GM12878 (cell line): ENCODE data around the gene TEDC1. TPM values are rescaled to one million over a fixed set of nuclear protein-coding genes. Genes with fewer than 3 reads are reported as not detected.

Experiments used
- ATAC-seq: fragments of 200-7000 bp; cut with Tn5 transposase; 3 replicates; pipeline ENCODE4 v1.9.1; 2020; ENCODE audit warnings: mild to moderate bottlenecking, moderate library complexity
- BruUV-seq: library from RNA; stranded (reverse); fragments of 400-500 nt; replicated peaks from 2 replicates; lab custom pipeline; 2021; lab: Mats Ljungman, UMichigan
- CTCF ChIA-PET: fragments of 300-600 bp; sonication (Branson Sonifier 250); formaldehyde crosslinking; extraction: SDS; loops from one replicate; lab custom pipeline; 2021; ENCODE audit warnings: inconsistent platforms; lab: Yijun Ruan, JAX
- POLR2A ChIA-PET: fragments of 350-600 bp; formaldehyde crosslinking; extraction: SDS; loops from one replicate; lab custom pipeline; 2021; ENCODE audit warnings: inconsistent platforms; lab: Charles Lee
- RAD21 ChIA-PET: fragments of 300-600 bp; sonication (Branson Sonifier 250); formaldehyde crosslinking; loops from one replicate; lab custom pipeline; 2023; ENCODE audit warnings: antibody characterized with exemption; ENCODE audit not compliant: unreplicated experiment; lab: Charles Lee
- SMC1A ChIA-PET: fragments of 300-600 bp; sonication (Branson Sonifier 250); formaldehyde crosslinking; loops from one replicate; lab custom pipeline; 2023; ENCODE audit not compliant: unreplicated experiment, uncharacterized antibody; lab: Charles Lee
- DNase-seq: peaks from one replicate; pipeline ENCODE4 v3.0.0-alpha.2; 2011; ENCODE audit warnings: low read depth, low spot score
- FAIRE-seq: peaks from 3 replicates; lab custom pipeline; 2011; peaks lifted over from hg19 to GRCh38; lab: Jason Lieb, UNC
- H2AFZ ChIP-seq: 2 replicates; pipeline ENCODE4 v1.6.0; 2011; ENCODE audit warnings: low read depth, low read length, control low read depth; ENCODE audit not compliant: control insufficient read depth
- H3K27ac ChIP-seq: 2 replicates; pipeline ENCODE4 v1.5.1; 2011; ENCODE audit warnings: control low read depth; ENCODE audit not compliant: control insufficient read depth, insufficient read depth
- H3K27me3 ChIP-seq, 2 experiments: replicated peaks in 1 of 2; 2 replicates each; pipeline versions ENCODE4 v1.6.0 to v1.6.1; 2011; ENCODE audit warnings: low read length in 1 of 2; ENCODE audit not compliant: control insufficient read depth in 2 of 2, insufficient read depth in 2 of 2
- H3K36me3 ChIP-seq, 2 experiments: 2 replicates each; pipeline ENCODE4 v1.5.1; 2011; ENCODE audit warnings: low read length in 1 of 2; ENCODE audit not compliant: control insufficient read depth in 2 of 2, insufficient read depth in 2 of 2
- H3K4me1 ChIP-seq: 2 replicates; pipeline ENCODE4 v1.6.1; 2011; ENCODE audit warnings: mild to moderate bottlenecking, low read length, moderate library complexity, mixed read lengths; ENCODE audit not compliant: control insufficient read depth, insufficient read depth
- H3K4me2 ChIP-seq: 2 replicates; pipeline ENCODE4 v1.6.0; 2011; ENCODE audit warnings: control low read depth; ENCODE audit not compliant: control insufficient read depth, insufficient read depth
- H3K4me3 ChIP-seq: fragments of 200-600 bp; sonication (generic); 2 replicates; pipeline ENCODE4 v1.5.1; 2016
- H3K79me2 ChIP-seq: 2 replicates; pipeline ENCODE4 v1.6.0; 2011; ENCODE audit warnings: low read length; ENCODE audit not compliant: control insufficient read depth, insufficient read depth
- H3K9ac ChIP-seq: 2 replicates; pipeline ENCODE4 v1.8.0; 2011; ENCODE audit warnings: low read length, control low read depth, mixed read lengths; ENCODE audit not compliant: control insufficient read depth, insufficient read depth
- H3K9me3 ChIP-seq: replicated peaks from 3 replicates; pipeline ENCODE4 v1.5.1; 2011; ENCODE audit warnings: mild to moderate bottlenecking, low read length; ENCODE audit not compliant: control insufficient read depth, insufficient read depth
- H4K20me1 ChIP-seq: 2 replicates; pipeline ENCODE4 v1.6.0; 2011; ENCODE audit not compliant: control insufficient read depth, insufficient read depth
- CTCF ChIP-seq, 3 experiments: IDR thresholded peaks in 2 of 3; conservative IDR thresholded peaks in 1 of 3; 2 replicates each; pipeline ENCODE4 v1.5.1; 2011; ENCODE audit warnings: low read depth in 3 of 3, low read length in 3 of 3, mild to moderate bottlenecking in 3 of 3, control low read depth in 2 of 3, moderate library complexity in 2 of 3, inconsistent platforms in 1 of 3, mixed read lengths in 1 of 3; ENCODE audit not compliant: control insufficient read depth in 2 of 3, insufficient read depth in 1 of 3; ENCODE audit errors: extremely low read depth in 1 of 3
- HDAC2 ChIP-seq: fragments of 200-600 bp; sonication (generic); IDR thresholded peaks from 2 replicates; pipeline ENCODE4 v1.6.1; 2017
- RAD21 ChIP-seq: IDR thresholded peaks from 2 replicates; pipeline ENCODE4 v1.6.1; 2011; ENCODE audit warnings: mild to moderate bottlenecking, low read depth, low read length, moderate library complexity; ENCODE audit not compliant: insufficient read depth
- RB1 ChIP-seq: fragments of 450-650 bp; formaldehyde crosslinking; IDR thresholded peaks from 2 replicates; pipeline ENCODE4 v1.6.1; 2017; ENCODE audit warnings: mild to moderate bottlenecking, borderline replicate concordance
- RCOR1 ChIP-seq: conservative IDR thresholded peaks from 2 replicates; pipeline ENCODE4 v1.6.1; 2012; ENCODE audit warnings: low read depth, low read length, improper control_type of control experiment
- SREBF2 ChIP-seq: IDR thresholded peaks from 2 replicates; pipeline ENCODE4 v1.6.1; 2012; ENCODE audit warnings: mild to moderate bottlenecking, low read length
- ZNF384 ChIP-seq: IDR thresholded peaks from 2 replicates; pipeline ENCODE4 v1.6.1; 2012; ENCODE audit warnings: low read depth, mild to moderate bottlenecking, low read length, improper control_type of control experiment, borderline replicate concordance
- WGBS: methylation state at CpG from one replicate; pipeline ENCODE4 v1.1.6; 2016; ENCODE audit warnings: low lambda C conversion rate; ENCODE audit not compliant: insufficient replicate concordance, insufficient coverage; ENCODE audit errors: missing lambda C conversion rate; 5-methylcytosine and 5-hydroxymethylcytosine counted together
- in situ Hi-C: fragments of 300-500 bp; cut with MboI; formaldehyde crosslinking; loops from 9 replicates; pipeline ENCODE4 v1.14.3; 2018; ENCODE audit warnings: mixed read lengths
- intact Hi-C: fragments of 100-400 bp; cut with micrococcal nuclease; formaldehyde crosslinking; loops from one replicate; pipeline ENCODE4 v1.14.2; 2022; ENCODE audit not compliant: unreplicated experiment
- polyA plus RNA-seq, 11 experiments: library from polyadenylated mRNA; depleted of rRNA in 4 of 11; unstranded in 6 of 11; stranded (reverse) in 5 of 11; fragments of >200 nt; fragmentation: Nextera tagmentation in 4 of 11; fragmentation: Illumina TruSeq in 1 of 11; extraction: Ambion mirVana in 4 of 11; extraction: Trizol in 1 of 11; gene quantifications; 1 replicate in 1 of 11; 2 replicates in 10 of 11; pipeline versions ENCODE4 v1.2.1 to v1.2.3, GENCODE V29; 2011 to 2016; ENCODE audit warnings: inconsistent platforms in 2 of 11, missing spikeins in 2 of 11, low read depth in 1 of 11
- total RNA-seq, 4 experiments: library from RNA; depleted of rRNA in 3 of 4; stranded (reverse); fragments of >200 nt in 3 of 4; fragmentation: Illumina TruSeq in 1 of 4; extraction: Trizol in 1 of 4; gene quantifications; 2 replicates each; pipeline versions ENCODE4 v1.2.1 to v1.2.3, GENCODE V29; 2013 to 2021
- TF ChIP-seq, protein P1 (sequence below): fragments of 450-650 bp; IDR thresholded peaks from 2 replicates; pipeline ENCODE4 v1.6.1; 2014; ENCODE audit warnings: mild to moderate bottlenecking

The TEDC1 gene
- total and polyA plus RNA-seq, 10 of the 15 experiments (the other 5 are each of a cell fraction or from before 2014, with no cell fraction given), result 0.19 to 34.2 (median 14.5) TPM

GRCh38 chr14:105505101-105505500, 14.1 kb downstream of the TEDC1 start:
- intact Hi-C loops, result no loop called here
- H3K4me1 ChIP-seq, result no peaks in the 10 kb centered on the region
- ATAC-seq (no peak), DNase-seq (no peak)
- BruUV-seq, result no TSS peak
- H3K9ac ChIP-seq, result no peak overlapping the region
- H3K9me3 ChIP-seq, result no peaks in the 10 kb centered on the region
- POLR2A ChIA-PET, result no interaction called here
- no peak overlapping the region for H3K27ac ChIP-seq
- H3K4me3 ChIP-seq, result no peak overlapping the region
- WGBS, result 74% methylated on average over 16 of the region's 16 CpGs
- SMC1A ChIA-PET, result no interaction called here
- no peaks in the 10 kb centered on the region for H4K20me1 ChIP-seq
- no peak for TF ChIP-seq RAD21
- no peak for TF ChIP-seq SREBF2
- TF ChIP-seq ZNF384, result no peak
- no peak for TF ChIP-seq RCOR1
- TF ChIP-seq, protein P1, sequence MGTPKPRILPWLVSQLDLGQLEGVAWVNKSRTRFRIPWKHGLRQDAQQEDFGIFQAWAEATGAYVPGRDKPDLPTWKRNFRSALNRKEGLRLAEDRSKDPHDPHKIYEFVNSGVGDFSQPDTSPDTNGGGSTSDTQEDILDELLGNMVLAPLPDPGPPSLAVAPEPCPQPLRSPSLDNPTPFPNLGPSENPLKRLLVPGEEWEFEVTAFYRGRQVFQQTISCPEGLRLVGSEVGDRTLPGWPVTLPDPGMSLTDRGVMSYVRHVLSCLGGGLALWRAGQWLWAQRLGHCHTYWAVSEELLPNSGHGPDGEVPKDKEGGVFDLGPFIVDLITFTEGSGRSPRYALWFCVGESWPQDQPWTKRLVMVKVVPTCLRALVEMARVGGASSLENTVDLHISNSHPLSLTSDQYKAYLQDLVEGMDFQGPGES, result no peak
- no peak for TF ChIP-seq RB1
- TF ChIP-seq HDAC2, result no peak
- no peak for TF ChIP-seq CTCF (IDR thresholded peaks at IDR 0.05 in 2 of 3, conservative IDR thresholded peaks at IDR 0.05 in 1 of 3; ENCODE audit: control insufficient read depth in 2 of 3, extremely low read depth in 1 of 3, insufficient read depth in 1 of 3, low read depth in 3 of 3, low read length in 3 of 3)
- TF ChIP-seq, all 136 proteins: peak for 0
- ChIA-PET RAD21 (no interaction called here), CTCF (no interaction called here)
- H3K4me2 ChIP-seq, result no peak overlapping the region
- H3K27me3 ChIP-seq, result peaks cover 1 to 3% of the 10 kb centered on the region in 2 experiments; a peak in 1 of 4 replicates
- in situ Hi-C loops, result no loop called here
- H2AFZ ChIP-seq, result no peak overlapping the region
- H3K36me3 ChIP-seq, result no peaks in the 10 kb centered on the region
- FAIRE-seq, result no peak
- H3K79me2 ChIP-seq, result no peaks in the 10 kb centered on the region
